GM23248 (cell line): ENCODE data around the gene ZBTB18. TPM values are rescaled to one million over a fixed set of nuclear protein-coding genes. Genes with fewer than 3 reads are reported as not detected.

Experiments used
- DNase-seq: peaks from one replicate; pipeline ENCODE4 v3.0.0-alpha.2; 2015
- H2AFZ ChIP-seq: fragments of 200-600 bp; sonication (generic); 2 replicates; pipeline ENCODE4 v1.6.1; 2016; ENCODE audit warnings: antibody characterized with exemption
- H3F3A ChIP-seq: fragments of 200-600 bp; sonication (generic); 2 replicates; pipeline ENCODE4 v1.6.1; 2016; ENCODE audit warnings: mild to moderate bottlenecking, antibody characterized with exemption, mixed run types; ENCODE audit not compliant: insufficient read depth
- H3K27ac ChIP-seq: fragments of 200-600 bp; sonication (generic); 2 replicates; pipeline ENCODE4 v1.5.1; 2016; ENCODE audit warnings: mild to moderate bottlenecking
- H3K27me3 ChIP-seq: fragments of 200-600 bp; sonication (generic); replicated peaks from 2 replicates; pipeline ENCODE4 v1.6.1; 2016; ENCODE audit warnings: mild to moderate bottlenecking; ENCODE audit not compliant: insufficient read depth
- H3K36me3 ChIP-seq: fragments of 200-600 bp; sonication (generic); 2 replicates; pipeline ENCODE4 v1.6.1; 2016; ENCODE audit warnings: low read depth, mild to moderate bottlenecking
- H3K4me1 ChIP-seq: fragments of 200-600 bp; sonication (generic); 2 replicates; pipeline ENCODE4 v1.6.1; 2016; ENCODE audit warnings: mild to moderate bottlenecking; ENCODE audit not compliant: insufficient read depth
- H3K4me2 ChIP-seq: fragments of 200-600 bp; sonication (generic); one replicate; pipeline ENCODE4 v1.6.1; 2016; ENCODE audit warnings: mild to moderate bottlenecking; ENCODE audit not compliant: unreplicated experiment
- H3K4me3 ChIP-seq: fragments of 200-600 bp; sonication (generic); 2 replicates; pipeline ENCODE4 v1.5.1; 2016; ENCODE audit warnings: mild to moderate bottlenecking
- H3K79me2 ChIP-seq: fragments of 200-600 bp; sonication (generic); 2 replicates; pipeline ENCODE4 v1.6.1; 2016; ENCODE audit warnings: mild to moderate bottlenecking; ENCODE audit not compliant: insufficient read depth
- H3K9ac ChIP-seq: fragments of 200-600 bp; sonication (generic); 2 replicates; pipeline ENCODE4 v1.6.1; 2016; ENCODE audit warnings: mild to moderate bottlenecking
- H3K9me2 ChIP-seq: fragments of 200-600 bp; sonication (generic); 2 replicates; pipeline ENCODE4 v1.6.1; 2016; ENCODE audit warnings: mixed run types, mild to moderate bottlenecking, moderate library complexity; ENCODE audit not compliant: insufficient read depth
- H3K9me3 ChIP-seq: fragments of 200-600 bp; sonication (generic); one replicate; pipeline ENCODE4 v1.6.1; 2017; ENCODE audit warnings: low read depth
- H4K20me1 ChIP-seq: fragments of 200-600 bp; sonication (generic); 2 replicates; pipeline ENCODE4 v1.6.0; 2016; ENCODE audit not compliant: insufficient read depth
- EZH2 ChIP-seq: fragments of 200-600 bp; sonication (generic); IDR thresholded peaks from 2 replicates; pipeline ENCODE4 v1.6.1; 2018; ENCODE audit warnings: antibody characterized with exemption, mild to moderate bottlenecking; ENCODE audit not compliant: insufficient read depth, poor library complexity, severe bottlenecking
- EZH2phosphoT487 ChIP-seq: fragments of 200-600 bp; sonication (generic); IDR thresholded peaks from 2 replicates; pipeline ENCODE4 v1.6.1; 2018; ENCODE audit warnings: antibody characterized with exemption, moderate library complexity, mild to moderate bottlenecking, low read depth; ENCODE audit not compliant: insufficient read depth
- WGBS, 2 experiments: methylation state at CpG; one replicate each; pipeline ENCODE4 v1.1.6; 2015 to 2017; ENCODE audit warnings: low lambda C conversion rate in 2 of 2, low coverage in 1 of 2; ENCODE audit errors: missing lambda C conversion rate in 2 of 2; 5-methylcytosine and 5-hydroxymethylcytosine counted together
- in situ Hi-C: fragments of 300-500 bp; cut with MboI; formaldehyde crosslinking; loops from 2 replicates; pipeline ENCODE4 v1.15.0; 2020
- polyA plus RNA-seq: library from polyadenylated mRNA; unstranded; fragments of >200 nt; fragmentation: Nextera tagmentation; extraction: Ambion mirVana; gene quantifications from 2 replicates; pipeline ENCODE4 v1.2.1, GENCODE V29; 2016
- small RNA-seq: library from RNA; depleted of rRNA; stranded (forward); fragments of <200 nt; gene quantifications from one replicate; pipeline ENCODE3, GENCODE V24; 2014; ENCODE audit warnings: low read depth, low replicate concordance
- total RNA-seq: library from RNA; depleted of rRNA; stranded (reverse); fragments of >200 nt; shearing (Covaris generic); gene quantifications from 2 replicates; pipeline ENCODE4 v1.2.3, GENCODE V29; 2014; rRNA removed

The ZBTB18 gene
- total and polyA plus RNA-seq, 2 experiments from 2014 or later = 0.25 to 9.2 TPM

GRCh38 chr1:244102046-244102445, 51.0 kb downstream of the ZBTB18 start:
- H3F3A ChIP-seq = 0 out of 2 replicates have a peak, but pooled peaks cover 7% of the 10 kb centered on the region
- H3K4me1 ChIP-seq = peaks cover 19% of the 10 kb centered on the region
- H3K9me3 ChIP-seq = no peaks in the 10 kb centered on the region
- H3K4me2 ChIP-seq = no peak overlapping the region
- H4K20me1 ChIP-seq = no peaks in the 10 kb centered on the region
- H3K36me3 ChIP-seq = no peaks in the 10 kb centered on the region
- 86 to 87% methylated on average over 10 of the region's 10 CpGs for WGBS, 2 experiments
- no peak overlapping the region for H3K4me3 ChIP-seq
- DNase-seq = no peak
- in situ Hi-C loops = no loop called here
- H3K9ac ChIP-seq = no peak overlapping the region
- H2AFZ ChIP-seq = no peak overlapping the region
- TF ChIP-seq EZH2 (no peak), EZH2phosphoT487 (no peak)
- no peaks in the 10 kb centered on the region for H3K79me2 ChIP-seq
- H3K27ac ChIP-seq = no peak overlapping the region
- no peaks in the 10 kb centered on the region; the same call in 1 of the 2 replicates for H3K27me3 ChIP-seq
- H3K9me2 ChIP-seq = no peaks in the 10 kb centered on the region

- no peak for DNase-seq
- no peaks in the 10 kb centered on the region for H4K20me1 ChIP-seq
- no peak overlapping the region for H3K9ac ChIP-seq
- H3K4me1 ChIP-seq = peaks cover 19% of the 10 kb centered on the region
- no peaks in the 10 kb centered on the region for H3K79me2 ChIP-seq
- H3K27me3 ChIP-seq = no peaks in the 10 kb centered on the region; the same call in 1 of the 2 replicates
- H3F3A ChIP-seq = 0 out of 2 replicates have a peak, but pooled peaks cover 7% of the 10 kb centered on the region
- TF ChIP-seq EZH2phosphoT487 (no peak), EZH2 (no peak)
- WGBS, 2 experiments = 57 to 62% methylated on average over 14 of the region's 14 CpGs
- no peak overlapping the region for H3K27ac ChIP-seq
- no peaks in the 10 kb centered on the region for H3K36me3 ChIP-seq
- no peak overlapping the region for H3K4me3 ChIP-seq
- no peak overlapping the region for H3K4me2 ChIP-seq
- H2AFZ ChIP-seq = no peak overlapping the region
- H3K9me2 ChIP-seq = no peaks in the 10 kb centered on the region
- in situ Hi-C loops = no loop called here
- no peaks in the 10 kb centered on the region for H3K9me3 ChIP-seq
These were observed 51.4 kb downstream of the ZBTB18 start for GRCh38 chr1:244102468-244102867.

- 15 to 18% methylated on average over 10 of the region's 10 CpGs for WGBS, 2 experiments
These were observed 53.4 kb downstream of the ZBTB18 start for GRCh38 chr1:244104309-244105060.

GRCh38 chr1:244106176-244106575, 55.1 kb downstream of the ZBTB18 start:
- no peaks in the 10 kb centered on the region for H3K79me2 ChIP-seq
- H3K9me2 ChIP-seq = no peaks in the 10 kb centered on the region
- 0 out of 2 replicates have a peak, but pooled peaks cover 5% of the 10 kb centered on the region for H3K27me3 ChIP-seq
- in situ Hi-C loops = no loop called here
- WGBS, 2 experiments = 91 to 92% methylated on average over 3 of the region's 3 CpGs
- 0 out of 2 replicates have a peak, but pooled peaks cover 7% of the 10 kb centered on the region for H3F3A ChIP-seq
- no peak overlapping the region for H3K27ac ChIP-seq
- H4K20me1 ChIP-seq = no peaks in the 10 kb centered on the region
- no peak overlapping the region for H3K9ac ChIP-seq
- no peaks in the 10 kb centered on the region for H3K36me3 ChIP-seq
- no peak overlapping the region for H2AFZ ChIP-seq
- H3K9me3 ChIP-seq = no peaks in the 10 kb centered on the region
- TF ChIP-seq EZH2phosphoT487 = no peak
- no peak for TF ChIP-seq EZH2
- H3K4me3 ChIP-seq = no peak overlapping the region
- DNase-seq = no peak
- H3K4me1 ChIP-seq = peaks cover 11% of the 10 kb centered on the region; the same call in 1 of the 2 replicates
- H3K4me2 ChIP-seq = no peak overlapping the region

More at GRCh38 chr1:244104309-244105060, 53.4 kb downstream of the ZBTB18 start:
- Histone ChIP-seq H3K4me3 (peak overlapping the region; percentile 44), H2AFZ (peak overlapping the region; percentile 20; the same call in 1 of the 2 replicates), H3K4me1 (peaks cover 11% of the 10 kb centered on the region; the same call in 1 of the 2 replicates), H3K9me3 (no peaks in the 10 kb centered on the region), H3K27ac (peak overlapping the region; percentile 48), H3K27me3 (no peaks in the 10 kb centered on the region; the same call in 1 of the 2 replicates), H3K36me3 (no peaks in the 10 kb centered on the region), H3K9ac (no peak overlapping the region), H3F3A (0 out of 2 replicates have a peak, but pooled peaks cover 7% of the 10 kb centered on the region), H3K4me2 (peak overlapping the region; percentile 63), H4K20me1 (no peaks in the 10 kb centered on the region), H3K9me2 (no peaks in the 10 kb centered on the region), H3K79me2 (no peaks in the 10 kb centered on the region)
- in situ Hi-C loops = no loop called here
- TF ChIP-seq EZH2 (no peak), EZH2phosphoT487 (no peak)
- peak; percentile 94 for DNase-seq

Small RNA genes lying within 50 kb of the gene (small RNA-seq; reads per million reads assigned to genes)
- gene RN7SL148P = not detected

Other genes with a start within 250 kb of the ZBTB18 start
- 27.7 and 31.2 TPM in 2 replicates for gene AKT3, start 201.0 kb upstream of the ZBTB18 start, total RNA-seq
- 8.1 and 9.1 TPM in 2 replicates for gene AKT3, start 201.0 kb upstream of the ZBTB18 start, polyA plus RNA-seq